HG03175 (cell line): Measurements from ENCODE around the gene FOXL1.
A peak's percentile ranks its signal among the peaks of the same experiment; 100 is the strongest.

Source experiments
- ATAC-seq: cut with Tn5 transposase; IDR thresholded peaks from one replicate; pipeline ENCODE4 v1.9.1; 2021; ENCODE audit warnings: mild to moderate bottlenecking, moderate library complexity; ENCODE audit not compliant: unreplicated experiment

Gene FOXL1

DNA sequence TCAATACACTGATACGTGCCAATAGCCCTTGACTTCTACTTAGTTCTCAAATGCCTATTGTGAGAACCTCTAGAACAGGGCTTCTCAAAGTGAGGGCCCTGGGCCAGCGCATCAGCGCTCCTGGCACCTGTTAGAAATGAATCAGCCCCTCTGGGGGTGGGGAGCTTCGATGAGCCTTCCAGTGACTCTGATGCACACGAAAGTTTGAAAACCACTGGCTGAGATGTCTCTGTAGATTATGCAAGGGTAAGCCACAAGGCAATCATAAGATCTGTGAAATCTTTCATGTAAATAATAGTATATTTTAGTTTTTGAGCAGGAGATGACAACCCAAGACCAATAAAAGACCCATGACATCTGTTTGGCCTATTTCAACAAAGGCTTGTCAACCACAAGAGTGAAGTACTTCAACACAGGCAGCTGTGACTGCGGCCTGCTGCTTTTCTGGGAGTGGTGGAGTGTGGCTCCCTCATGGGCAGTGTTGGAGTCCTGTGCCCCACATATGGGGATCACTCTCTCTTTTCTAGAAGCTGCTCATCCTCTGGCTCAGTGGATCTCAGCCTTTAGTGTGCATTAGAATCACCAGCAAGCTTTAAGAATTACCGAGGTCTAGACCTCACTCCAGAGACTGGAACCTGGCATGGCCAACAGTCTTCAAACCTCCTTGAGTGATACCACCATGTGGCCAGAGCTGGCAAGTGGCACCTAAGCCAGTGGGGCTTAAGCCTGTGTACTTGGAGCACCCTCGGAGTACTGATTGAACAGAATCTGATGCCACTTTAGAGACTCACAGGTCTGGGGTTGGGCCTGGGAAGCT is 29.1 kb upstream of the FOXL1 start:
- ATAC-seq: no peak

DNA sequence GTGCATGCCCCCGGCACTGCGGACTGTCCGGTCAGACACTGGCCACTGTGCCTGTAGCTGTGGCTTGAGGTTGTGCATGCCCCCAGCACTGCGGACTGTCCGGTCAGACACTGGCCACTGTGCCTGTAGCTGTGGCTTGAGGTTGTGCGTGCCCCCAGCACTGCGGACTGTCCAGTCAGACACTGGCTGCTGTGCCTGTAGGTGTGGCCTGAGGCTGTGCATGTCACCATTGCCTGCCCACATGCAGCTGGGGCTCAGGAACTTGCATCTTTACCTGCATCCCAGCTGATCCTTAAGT is 28.5 kb upstream of the FOXL1 start:
- no peak for ATAC-seq

DNA sequence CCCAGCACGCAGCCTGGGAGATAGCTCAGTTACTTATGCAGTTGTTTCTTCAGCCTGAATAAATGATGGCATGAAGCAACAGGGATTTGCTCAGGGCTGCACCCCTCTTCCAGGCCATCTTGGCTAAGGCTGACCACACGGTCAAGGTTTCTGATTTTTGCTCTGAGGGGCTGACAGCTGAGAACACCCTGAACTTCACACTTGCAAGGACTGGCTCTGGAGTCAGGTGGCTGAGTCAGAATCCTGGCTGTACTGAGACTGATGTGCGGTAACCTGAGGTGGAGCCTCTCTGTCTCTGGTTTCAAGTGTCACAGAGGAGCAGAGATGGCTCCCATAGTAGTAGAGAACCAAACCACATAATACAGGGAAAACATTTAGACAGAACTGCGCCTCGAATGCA is 28.1 kb upstream of the FOXL1 start:
- no peak for ATAC-seq

DNA sequence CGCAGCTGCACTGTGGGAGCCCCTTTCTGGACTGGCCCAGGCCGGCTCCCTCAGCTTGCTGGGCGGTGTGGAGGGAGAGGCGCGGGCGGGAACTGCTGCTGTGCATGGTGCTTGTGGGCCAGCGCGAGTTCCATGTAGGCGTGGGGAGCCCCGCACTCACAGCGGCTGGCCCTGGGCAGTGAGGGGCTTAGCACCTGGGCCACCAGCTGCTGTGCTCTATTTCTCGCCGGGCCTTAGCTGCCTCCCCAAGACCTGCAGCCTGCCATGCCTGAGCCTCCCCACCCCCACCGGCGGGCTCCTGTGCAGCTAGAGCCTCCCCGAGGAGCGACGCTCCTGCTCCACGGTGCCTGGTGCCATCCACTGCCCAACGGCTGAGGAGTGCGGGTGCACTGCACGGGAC is 25.0 kb upstream of the FOXL1 start:
- no peak for ATAC-seq

DNA sequence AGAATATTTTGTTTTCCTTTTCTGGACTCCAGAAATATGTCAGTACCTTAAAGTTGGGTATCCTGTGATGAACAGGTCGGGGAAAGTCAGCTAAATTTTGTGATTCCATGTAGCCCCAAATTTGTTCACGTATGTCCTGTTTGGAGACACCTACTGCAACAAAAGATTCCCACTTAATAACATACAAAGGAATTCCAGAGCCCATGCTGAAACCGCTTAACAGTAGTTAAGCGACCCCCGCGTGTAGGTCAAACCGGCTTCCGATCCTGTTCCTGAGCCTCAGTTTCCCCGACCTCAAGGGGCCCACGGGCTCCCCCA is 23.8 kb upstream of the FOXL1 start:
- no peak for ATAC-seq

DNA sequence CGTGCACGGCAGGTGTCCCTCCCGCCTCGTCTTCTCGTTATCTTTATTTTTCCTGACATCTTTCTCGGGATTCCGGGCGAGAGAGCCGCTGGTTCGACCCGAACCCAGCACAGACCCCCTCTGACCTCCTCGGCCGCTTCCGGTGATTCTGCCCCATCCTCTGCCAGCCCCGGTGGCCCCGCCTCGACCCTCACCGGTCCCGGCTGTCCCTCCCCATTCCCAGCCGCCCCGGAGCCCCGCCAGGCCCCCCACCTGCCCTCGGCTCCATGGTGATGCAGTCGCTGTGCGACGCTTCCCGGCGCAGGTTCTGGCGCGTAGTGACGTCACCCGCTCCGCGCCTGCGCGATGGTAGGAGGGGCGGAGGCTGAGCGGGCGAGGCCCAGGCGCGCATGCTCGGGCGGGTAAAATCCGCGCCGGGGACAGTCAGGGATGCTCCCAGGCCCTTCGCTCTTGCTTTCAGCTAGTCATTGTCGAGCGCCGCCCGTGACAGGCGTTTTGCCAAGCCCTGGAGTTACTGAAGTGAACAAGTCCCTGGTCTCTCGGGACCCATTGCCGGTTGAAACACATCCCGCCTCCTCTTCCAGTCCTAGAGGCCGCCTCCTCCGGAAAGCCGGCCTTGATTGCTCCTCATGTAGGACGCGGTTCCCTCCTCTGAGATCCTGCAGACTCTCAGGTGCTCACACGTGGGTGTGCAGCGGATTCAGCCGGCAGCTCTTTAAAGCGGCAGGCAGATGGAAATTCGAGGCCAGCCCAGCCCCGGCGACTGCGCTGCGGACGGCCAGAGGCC is 23.2 kb upstream of the FOXL1 start, which contains the start of gene MTHFSD:
Gene MTHFSD, minus strand, starts transcription at position 319 of the 787 bp plus-strand sequence. Its CDS starts 51 bp downstream, at position 268.
- peak; percentile 85 for ATAC-seq

DNA sequence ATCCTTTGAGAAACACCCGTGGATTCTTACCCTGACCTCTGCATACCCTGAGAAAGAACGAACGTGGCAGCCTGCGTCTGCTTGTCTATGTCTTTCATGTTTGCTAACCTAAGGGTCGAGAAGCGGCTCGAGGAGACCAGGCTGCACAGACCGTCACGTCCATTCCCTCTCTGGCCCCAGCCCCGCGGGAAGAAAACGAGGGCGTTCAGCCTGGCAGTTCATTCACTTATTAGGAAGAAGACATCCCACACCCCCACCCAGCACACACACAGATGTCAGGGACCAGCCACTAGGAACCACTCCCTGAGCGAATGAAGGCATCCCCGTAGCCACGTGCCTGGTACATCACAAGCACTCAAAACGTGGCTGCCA is 22.7 kb upstream of the FOXL1 start:
- no peak for ATAC-seq

DNA sequence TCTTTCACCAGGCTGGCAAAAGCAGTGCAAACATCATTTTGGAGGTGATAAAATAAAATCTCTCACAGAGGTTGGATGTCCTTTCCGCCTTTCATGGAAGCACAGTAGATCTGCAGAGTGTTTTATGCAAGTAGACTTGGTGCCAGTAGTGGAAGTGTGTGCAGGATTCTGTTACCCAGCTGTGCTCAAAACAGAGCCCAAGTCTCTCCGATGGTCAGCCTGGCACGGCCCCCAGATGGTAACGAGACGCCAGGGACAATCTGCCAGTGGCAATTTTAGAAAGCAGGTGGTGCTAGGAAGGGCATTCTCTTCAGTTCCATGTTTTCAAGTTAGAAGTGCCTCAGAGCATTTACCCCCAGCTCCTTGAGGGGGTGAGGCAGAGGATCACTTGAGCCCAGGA is 21.8 kb upstream of the FOXL1 start:
- no peak for ATAC-seq

DNA sequence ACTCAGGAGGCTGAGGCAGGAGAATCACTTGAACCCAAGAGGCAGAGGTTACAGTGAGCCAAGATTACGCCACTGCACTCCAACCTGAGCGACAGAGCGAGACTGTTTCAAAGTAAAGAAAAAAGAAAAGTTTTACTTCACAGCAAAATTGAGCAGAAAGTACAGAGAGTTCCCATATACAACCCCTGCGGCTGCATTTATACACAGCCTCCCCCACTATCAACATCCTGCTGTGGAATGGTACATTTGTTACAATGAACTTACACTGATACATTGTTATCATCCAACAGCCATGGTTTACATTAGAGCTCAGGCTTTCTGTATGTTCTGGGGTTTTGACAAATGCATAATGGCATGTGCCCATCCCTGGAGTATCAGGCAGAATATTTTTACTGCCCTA is 20.8 kb upstream of the FOXL1 start:
- ATAC-seq: no peak

DNA sequence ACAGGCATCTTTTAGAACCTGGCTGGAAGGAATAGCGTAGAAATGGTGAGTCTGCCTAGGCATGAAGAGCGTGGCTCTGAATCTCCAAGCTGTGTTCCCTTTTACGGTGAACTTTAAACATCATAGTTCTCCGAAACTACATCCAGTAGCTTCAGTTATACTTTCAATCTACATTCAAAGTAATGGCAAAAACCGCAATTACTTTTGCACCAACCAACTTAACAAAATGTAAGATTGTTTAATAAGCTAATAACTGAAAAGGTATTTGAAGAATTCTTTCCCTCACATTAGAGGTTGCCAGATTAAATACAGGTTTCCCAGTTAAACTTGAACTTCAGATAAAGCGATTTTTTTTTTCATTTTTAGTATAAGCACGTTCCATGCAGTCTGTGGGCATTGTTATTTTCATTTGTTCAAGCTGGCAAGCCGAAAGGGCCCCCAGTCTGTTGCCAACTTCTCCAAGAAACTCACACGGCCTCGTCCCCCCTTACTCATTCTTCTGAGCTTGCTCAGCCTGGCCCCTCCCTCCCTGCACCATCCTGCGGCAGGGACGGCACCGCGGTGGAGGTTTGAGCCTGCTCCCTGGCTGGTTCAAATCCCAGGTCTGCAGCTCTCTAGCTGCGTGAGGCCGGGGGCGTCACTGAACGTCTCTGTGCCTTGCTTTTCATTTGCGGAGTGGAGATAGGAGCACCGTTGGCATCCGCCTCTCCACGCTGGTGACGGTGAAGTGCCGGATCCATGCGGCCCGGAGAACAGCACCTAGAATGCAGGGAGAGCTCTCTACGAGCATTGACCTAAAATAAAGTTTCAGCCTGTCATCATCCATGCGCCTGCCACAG is 19.8 kb upstream of the FOXL1 start:
- ATAC-seq: no peak

DNA sequence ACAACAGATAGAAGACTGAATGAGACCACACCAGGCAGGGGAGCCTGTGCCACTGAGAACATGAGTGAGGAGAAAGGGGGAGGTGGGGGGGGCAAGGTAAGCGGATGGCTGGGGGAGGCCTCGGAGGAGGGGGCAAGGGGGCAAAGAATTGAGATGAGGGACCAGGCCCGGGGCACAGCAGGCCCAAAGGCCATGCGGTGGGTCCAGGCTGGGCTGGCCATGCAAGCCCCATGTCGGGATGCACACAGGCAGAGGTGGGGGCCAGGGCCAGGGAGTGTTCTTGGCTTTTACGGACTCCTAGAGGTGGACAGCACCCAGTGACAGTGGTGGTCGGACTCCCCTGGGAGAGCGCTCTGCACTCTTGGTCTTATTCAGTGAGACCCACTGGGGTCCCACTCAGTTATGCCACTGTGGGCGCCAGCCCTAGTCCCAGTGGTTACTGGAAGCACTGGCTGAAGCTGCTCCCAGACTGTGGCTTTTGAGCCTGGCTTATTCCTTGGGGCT is 18.5 kb upstream of the FOXL1 start:
- no peak for ATAC-seq

DNA sequence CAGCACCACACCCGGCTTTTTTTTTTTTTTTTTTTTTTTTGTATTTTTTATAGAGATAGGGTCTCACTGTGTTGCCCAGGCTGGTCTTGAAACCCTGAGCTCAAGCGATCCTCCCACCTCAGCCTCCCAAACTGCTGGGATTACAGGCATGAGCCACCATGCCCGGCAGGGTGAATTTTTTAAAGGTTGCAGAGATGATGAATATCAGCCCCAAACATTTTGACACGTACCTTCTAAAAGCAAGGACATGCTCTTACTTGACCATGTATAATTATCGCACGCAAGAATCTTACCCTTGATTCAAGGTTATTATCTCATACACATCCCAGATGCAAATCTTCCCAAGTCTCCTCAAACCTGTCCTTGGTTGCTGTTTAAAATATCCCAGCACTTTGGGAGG is 16.0 kb upstream of the FOXL1 start:
- ATAC-seq: no peak

DNA sequence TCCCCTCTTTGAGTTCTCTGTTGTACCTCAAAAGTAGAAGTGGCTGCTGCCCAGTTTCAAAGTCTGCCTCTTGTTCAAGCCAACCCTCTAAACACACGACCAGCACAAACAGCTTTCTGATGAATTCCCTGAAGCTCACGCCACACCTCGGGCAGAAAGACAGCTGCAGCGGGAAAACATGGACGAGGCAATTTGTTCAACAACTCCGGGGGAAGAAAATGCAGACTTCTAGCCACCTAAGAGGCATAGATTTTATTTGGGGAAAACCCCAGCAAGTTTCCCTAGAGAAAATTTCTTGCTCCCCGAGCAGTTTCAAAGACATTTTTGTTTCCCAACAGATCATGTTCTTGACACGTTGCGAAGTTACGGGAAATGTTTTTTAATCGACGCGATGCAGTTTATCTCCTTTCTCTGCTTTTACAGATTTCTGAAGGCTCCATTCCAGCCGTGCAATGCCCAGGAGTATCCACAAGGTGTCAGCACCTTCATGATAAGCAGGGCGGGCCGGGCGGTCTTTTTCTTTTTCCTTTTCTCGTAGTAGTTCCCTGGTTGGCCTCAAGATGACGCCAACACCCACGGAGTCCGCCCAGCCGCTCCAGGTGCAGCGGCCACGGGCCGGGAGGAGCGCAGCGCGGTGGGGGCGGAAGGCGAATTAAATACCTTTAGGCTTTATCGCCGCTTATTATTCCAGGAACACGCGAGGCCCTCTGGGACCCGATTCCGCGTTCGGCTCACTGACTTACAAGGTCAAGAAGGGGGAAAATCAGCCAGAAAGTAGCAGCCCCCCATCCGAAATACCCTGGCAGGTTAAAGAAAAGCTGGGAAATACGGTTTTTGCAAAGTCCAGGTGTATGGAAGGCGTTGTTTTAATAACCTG is 14.6 kb upstream of the FOXL1 start:
- peak; percentile 66 for ATAC-seq

DNA sequence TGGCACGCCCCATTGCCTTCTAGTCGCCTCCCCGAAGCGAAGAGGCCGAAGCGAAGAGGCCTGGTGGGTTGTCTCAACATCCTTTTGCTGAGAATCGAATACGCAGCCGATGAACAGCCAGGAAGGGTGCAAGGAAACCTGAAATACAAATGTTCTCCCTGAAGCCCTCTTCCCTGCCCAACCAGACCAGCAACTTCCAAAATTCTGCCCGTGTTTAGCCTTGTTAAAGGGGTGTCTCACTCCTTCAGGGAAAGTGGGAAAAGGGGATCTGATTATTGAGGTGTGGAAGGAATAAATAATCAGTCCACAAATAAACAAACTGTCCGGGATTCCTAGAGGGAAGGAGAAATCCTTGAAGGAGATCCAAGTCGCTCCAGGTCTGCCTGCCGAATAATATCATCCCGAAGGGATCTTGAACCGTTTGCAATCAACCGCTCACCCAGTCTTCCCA is 13.1 kb upstream of the FOXL1 start:
- ATAC-seq: no peak

DNA sequence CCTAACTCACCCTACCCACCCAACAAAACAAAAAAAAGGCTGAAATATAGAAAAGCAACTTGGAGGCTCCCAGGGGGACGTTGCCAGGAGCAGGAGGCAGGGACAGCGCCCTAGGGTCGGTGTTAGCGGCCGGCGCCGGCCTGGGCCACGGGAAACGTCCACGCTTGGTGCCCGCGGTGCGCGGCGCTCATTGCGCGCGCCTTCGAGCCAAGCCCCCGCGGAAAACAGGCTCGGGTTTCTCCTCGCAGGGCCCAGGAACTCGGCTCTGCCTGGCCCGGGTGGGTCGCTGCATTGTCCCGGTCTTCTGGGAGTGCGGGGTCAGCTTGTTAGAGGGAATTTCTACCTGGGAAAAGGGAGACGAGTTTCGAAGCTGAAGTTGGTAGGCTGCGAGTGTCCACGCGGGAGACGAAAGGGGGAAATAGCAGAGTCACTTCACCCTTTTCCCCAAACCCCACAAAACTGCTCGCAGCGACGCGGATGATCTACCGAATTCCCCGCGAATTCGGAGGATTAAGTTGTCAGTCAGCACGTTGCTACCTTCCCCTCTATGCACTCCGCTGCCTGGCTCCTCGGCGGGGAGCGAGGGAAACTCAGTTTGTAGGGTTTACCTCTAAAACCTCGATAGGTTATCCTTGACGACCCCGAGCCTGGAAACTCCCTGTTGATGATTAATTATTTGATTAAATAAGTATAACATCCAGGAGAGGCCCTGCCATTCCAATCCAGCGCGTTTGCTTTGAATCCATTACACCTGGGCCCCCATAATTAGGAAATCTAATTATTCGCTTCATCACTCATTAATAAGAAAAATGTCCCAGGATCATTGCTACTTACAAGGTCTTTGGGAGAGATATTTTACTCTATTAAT is 12.5 kb upstream of the FOXL1 start:
- ATAC-seq: no peak

DNA sequence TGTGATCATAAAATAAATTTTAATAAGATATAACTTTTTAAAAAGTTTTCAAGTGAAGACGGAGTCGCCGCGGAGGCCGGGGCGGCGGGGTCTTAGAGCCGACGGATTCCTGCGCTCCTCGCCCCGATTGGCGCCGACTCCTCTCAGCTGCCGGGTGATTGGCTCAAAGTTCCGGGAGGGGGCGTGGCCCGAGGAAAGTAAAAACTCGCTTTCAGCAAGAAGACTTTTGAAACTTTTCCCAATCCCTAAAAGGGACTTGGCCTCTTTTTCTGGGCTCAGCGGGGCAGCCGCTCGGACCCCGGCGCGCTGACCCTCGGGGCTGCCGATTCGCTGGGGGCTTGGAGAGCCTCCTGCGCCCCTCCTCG is 11.8 kb upstream of the FOXL1 start, which contains the start of gene FOXC2:
Gene FOXC2, plus strand, starts transcription at position 229 of the 365 bp plus-strand sequence. CDS start 507 bp downstream, outside the sequence.
- ATAC-seq: no peak

DNA sequence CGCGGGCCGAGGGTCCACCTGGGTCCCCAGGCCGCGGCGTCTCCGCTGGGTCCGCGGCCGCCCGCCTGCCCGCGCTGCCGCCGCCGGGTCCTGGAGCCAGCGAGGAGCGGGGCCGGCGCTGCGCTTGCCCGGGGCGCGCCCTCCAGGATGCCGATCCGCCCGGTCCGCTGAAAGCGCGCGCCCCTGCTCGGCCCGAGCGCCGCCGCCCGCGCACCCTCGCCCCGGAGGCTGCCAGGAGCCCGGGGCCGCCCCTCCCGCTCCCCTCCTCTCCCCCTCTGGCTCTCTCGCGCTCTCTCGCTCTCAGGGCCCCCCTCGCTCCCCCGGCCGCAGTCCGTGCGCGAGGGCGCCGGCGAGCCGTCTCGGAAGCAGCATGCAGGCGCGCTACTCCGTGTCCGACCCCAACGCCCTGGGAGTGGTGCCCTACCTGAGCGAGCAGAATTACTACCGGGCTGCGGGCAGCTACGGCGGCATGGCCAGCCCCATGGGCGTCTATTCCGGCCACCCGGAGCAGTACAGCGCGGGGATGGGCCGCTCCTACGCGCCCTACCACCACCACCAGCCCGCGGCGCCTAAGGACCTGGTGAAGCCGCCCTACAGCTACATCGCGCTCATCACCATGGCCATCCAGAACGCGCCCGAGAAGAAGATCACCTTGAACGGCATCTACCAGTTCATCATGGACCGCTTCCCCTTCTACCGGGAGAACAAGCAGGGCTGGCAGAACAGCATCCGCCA is 11.2 kb upstream of the FOXL1 start:
- ATAC-seq: no peak

DNA sequence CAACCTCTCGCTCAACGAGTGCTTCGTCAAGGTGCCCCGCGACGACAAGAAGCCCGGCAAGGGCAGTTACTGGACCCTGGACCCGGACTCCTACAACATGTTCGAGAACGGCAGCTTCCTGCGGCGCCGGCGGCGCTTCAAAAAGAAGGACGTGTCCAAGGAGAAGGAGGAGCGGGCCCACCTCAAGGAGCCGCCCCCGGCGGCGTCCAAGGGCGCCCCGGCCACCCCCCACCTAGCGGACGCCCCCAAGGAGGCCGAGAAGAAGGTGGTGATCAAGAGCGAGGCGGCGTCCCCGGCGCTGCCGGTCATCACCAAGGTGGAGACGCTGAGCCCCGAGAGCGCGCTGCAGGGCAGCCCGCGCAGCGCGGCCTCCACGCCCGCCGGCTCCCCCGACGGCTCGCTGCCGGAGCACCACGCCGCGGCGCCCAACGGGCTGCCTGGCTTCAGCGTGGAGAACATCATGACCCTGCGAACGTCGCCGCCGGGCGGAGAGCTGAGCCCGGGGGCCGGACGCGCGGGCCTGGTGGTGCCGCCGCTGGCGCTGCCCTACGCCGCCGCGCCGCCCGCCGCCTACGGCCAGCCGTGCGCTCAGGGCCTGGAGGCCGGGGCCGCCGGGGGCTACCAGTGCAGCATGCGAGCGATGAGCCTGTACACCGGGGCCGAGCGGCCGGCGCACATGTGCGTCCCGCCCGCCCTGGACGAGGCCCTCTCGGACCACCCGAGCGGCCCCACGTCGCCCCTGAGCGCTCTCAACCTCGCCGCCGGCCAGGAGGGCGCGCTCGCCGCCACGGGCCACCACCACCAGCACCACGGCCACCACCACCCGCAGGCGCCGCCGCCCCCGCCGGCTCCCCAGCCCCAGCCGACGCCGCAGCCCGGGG is 10.4 kb upstream of the FOXL1 start:
- ATAC-seq: no peak
